ENCODE data around the gene GAS1. TPM values are rescaled to one million over a fixed set of nuclear protein-coding genes. Genes with fewer than 3 reads are reported as not detected.

GAS1 gene
- total RNA-seq, 6 donors from 2014 or later, result 5.5 to 25.6 (median 12.5) TPM

GRCh38 chr9:86980802-86981201 is 33.5 kb upstream of the GAS1 start:
- Histone ChIP-seq H3K4me3 (no peak overlapping the region), H3K9me3 (no peaks in the 10 kb centered on the region), H3K27me3 (no peaks in the 10 kb centered on the region), H3K36me3 (no peaks in the 10 kb centered on the region), H3K27ac (no peak overlapping the region), H3K4me1 (peaks cover 0 to 4% (median 0%) of the 10 kb centered on the region in 4 donors)
- ATAC-seq (ENCODE audit: low FRiP score in 2 of 2) (no peak), DNase-seq (no peak)
- 92 to 94% methylated on average over 3 of the region's 3 CpGs for WGBS, 2 donors
- TF ChIP-seq EP300 (IDR thresholded peaks at IDR 0.05), result no peak
- no peak for TF ChIP-seq POLR2A (IDR thresholded peaks at IDR 0.05)
- no peak for TF ChIP-seq CTCF (IDR thresholded peaks at IDR 0.05)
- no peak for TF ChIP-seq POLR2AphosphoS5 (IDR thresholded peaks at IDR 0.05)

DNA sequence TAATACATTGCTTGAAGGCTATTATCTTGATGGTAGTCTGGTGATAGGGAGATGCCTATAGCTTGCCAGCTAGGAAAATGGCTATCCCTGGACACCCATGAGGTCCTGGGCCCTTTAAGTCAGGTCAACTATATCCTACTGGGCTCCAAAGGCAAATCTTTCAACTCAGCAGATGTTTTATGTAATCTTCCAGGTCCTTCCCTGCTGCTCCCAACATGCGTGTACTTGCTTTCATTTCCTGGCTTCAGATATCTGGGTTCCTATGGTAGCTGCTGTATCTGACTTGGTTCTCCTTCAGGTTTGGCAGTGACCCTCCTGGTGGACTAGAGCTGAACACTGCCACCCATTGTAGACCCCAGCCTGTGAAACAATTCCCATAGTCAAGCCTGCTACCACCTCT is 32.4 kb upstream of the GAS1 start:
- DNase-seq (no peak), ATAC-seq (ENCODE audit: low FRiP score in 2 of 2) (no peak)
- H3K4me1 ChIP-seq, result peaks cover 0 to 4% (median 0%) of the 10 kb centered on the region in 4 donors
- TF ChIP-seq EP300 (IDR thresholded peaks at IDR 0.05) (no peak), POLR2A (IDR thresholded peaks at IDR 0.05) (no peak), POLR2AphosphoS5 (IDR thresholded peaks at IDR 0.05) (no peak), CTCF (IDR thresholded peaks at IDR 0.05) (no peak)
- 63 to 94% methylated on average over 1 of the region's 1 CpG for WGBS, 2 donors
- no peaks in the 10 kb centered on the region for H3K27me3 ChIP-seq
- H3K36me3 ChIP-seq, result no peaks in the 10 kb centered on the region
- no peak overlapping the region for H3K4me3 ChIP-seq
- no peaks in the 10 kb centered on the region for H3K9me3 ChIP-seq
- H3K27ac ChIP-seq, result no peak overlapping the region

GRCh38 chr9:86978922-86979474 is 31.7 kb upstream of the GAS1 start:
- Histone ChIP-seq H3K9me3 (no peaks in the 10 kb centered on the region), H3K27ac (no peak overlapping the region), H3K4me3 (no peak overlapping the region), H3K36me3 (no peaks in the 10 kb centered on the region), H3K27me3 (no peaks in the 10 kb centered on the region), H3K4me1 (peaks cover 0 to 2% (median 0%) of the 10 kb centered on the region in 4 donors)
- 71 to 73% methylated on average over 6 of the region's 6 CpGs for WGBS, 2 donors
- ATAC-seq (ENCODE audit: low FRiP score in 2 of 2) (no peak), DNase-seq (no peak)
- TF ChIP-seq EP300 (IDR thresholded peaks at IDR 0.05), result no peak
- no peak for TF ChIP-seq CTCF (IDR thresholded peaks at IDR 0.05)
- no peak for TF ChIP-seq POLR2A (IDR thresholded peaks at IDR 0.05)
- no peak for TF ChIP-seq POLR2AphosphoS5 (IDR thresholded peaks at IDR 0.05)

- Histone ChIP-seq H3K36me3 (no peaks in the 10 kb centered on the region), H3K4me1 (no peaks in the 10 kb centered on the region), H3K27me3 (no peaks in the 10 kb centered on the region), H3K27ac (no peak overlapping the region), H3K9me3 (no peaks in the 10 kb centered on the region), H3K4me3 (no peak overlapping the region)
- 90 to 92% methylated on average over 2 of the region's 2 CpGs for WGBS, 2 donors
- ATAC-seq (ENCODE audit: low FRiP score in 2 of 2) (no peak), DNase-seq (no peak)
- TF ChIP-seq POLR2A (IDR thresholded peaks at IDR 0.05) (no peak), POLR2AphosphoS5 (IDR thresholded peaks at IDR 0.05) (no peak), EP300 (IDR thresholded peaks at IDR 0.05) (no peak), CTCF (IDR thresholded peaks at IDR 0.05) (no peak)
Observed at GRCh38 chr9:86978413-86978812, 31.1 kb upstream of the GAS1 start.

DNA sequence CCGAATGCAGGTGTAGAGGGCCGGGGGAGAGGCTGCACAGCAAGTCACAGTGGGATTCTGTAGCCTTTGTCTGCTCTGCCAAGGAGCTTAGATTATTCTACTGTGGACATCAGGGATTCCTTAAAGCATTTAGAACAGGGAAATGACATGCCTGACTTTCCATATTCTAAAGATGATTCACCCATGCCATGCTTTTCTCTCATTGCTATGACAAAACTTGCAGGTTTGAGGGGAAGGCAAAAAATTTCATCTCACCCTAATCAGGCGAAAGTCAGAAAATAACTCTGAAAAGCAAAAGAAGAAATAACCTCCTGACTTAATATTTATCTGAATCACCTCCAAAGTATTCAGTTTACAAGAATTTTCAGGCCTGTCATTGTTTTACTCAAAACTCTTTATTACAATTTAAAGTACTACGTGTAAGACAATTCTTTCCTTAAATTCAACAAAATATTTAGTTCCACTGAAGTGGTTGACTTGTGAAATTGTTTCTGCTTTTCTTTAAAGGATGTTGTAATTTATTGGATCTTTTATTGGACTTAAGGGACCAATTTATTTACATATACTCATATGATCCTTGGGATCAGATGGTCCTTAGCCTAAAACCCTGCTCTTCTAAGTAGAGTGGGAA is 30.0 kb upstream of the GAS1 start:
- 88 to 89% methylated on average over 4 of the region's 4 CpGs for WGBS, 2 donors
- no peak overlapping the region for H3K27ac ChIP-seq
- TF ChIP-seq POLR2AphosphoS5 (IDR thresholded peaks at IDR 0.05) (no peak), CTCF (IDR thresholded peaks at IDR 0.05) (no peak), POLR2A (IDR thresholded peaks at IDR 0.05) (no peak), EP300 (IDR thresholded peaks at IDR 0.05) (no peak)
- no peaks in the 10 kb centered on the region for H3K27me3 ChIP-seq
- H3K4me1 ChIP-seq, result no peaks in the 10 kb centered on the region
- no peaks in the 10 kb centered on the region for H3K36me3 ChIP-seq
- ATAC-seq (ENCODE audit: low FRiP score in 2 of 2), result no peak
- no peak overlapping the region for H3K4me3 ChIP-seq
- no peak for DNase-seq
- no peaks in the 10 kb centered on the region for H3K9me3 ChIP-seq
